ENCODE results near the gene GBF1. TPM values are rescaled to one million over a fixed set of nuclear protein-coding genes. Genes with fewer than 3 reads are reported as not detected.

Gene GBF1
- polyA plus RNA-seq, 1 donor (not counting 4 experiments of a cell fraction or from before 2014, with no cell fraction given): 17.4 TPM

- Histone ChIP-seq H3K9me1 (ENCODE audit: control insufficient read depth, extremely low read depth, insufficient read depth, low read length) (no peaks in the 10 kb centered on the region), H3K9me3 (ENCODE audit: control insufficient read depth, low read depth, low read length) (no peaks in the 10 kb centered on the region), H4K20me1 (ENCODE audit: control insufficient read depth, extremely low read depth, insufficient read depth, low read length) (no peaks in the 10 kb centered on the region), H3K9ac (ENCODE audit: control insufficient read depth, extremely low read depth, insufficient read depth, low read length) (no peak overlapping the region), H3K4me1 (ENCODE audit: control insufficient read depth, extremely low read depth, insufficient read depth, low read length) (peaks cover 16% of the 10 kb centered on the region), H3K27me3 (ENCODE audit: control insufficient read depth, extremely low read depth, insufficient read depth, low read length) (peaks cover 45% of the 10 kb centered on the region), H3K27ac (ENCODE audit: control insufficient read depth, insufficient read depth, low read length) (no peak overlapping the region), H3K4me3 (ENCODE audit: control insufficient read depth in 2 of 3, extremely low read depth in 1 of 3, insufficient read depth in 2 of 3, low read depth in 1 of 3, low read length in 3 of 3) (no peak overlapping the region), H3K79me2 (ENCODE audit: control insufficient read depth, insufficient read depth, low read length) (no peaks in the 10 kb centered on the region), H2AFZ (ENCODE audit: control insufficient read depth, low read length) (no peak overlapping the region), H3K4me2 (ENCODE audit: control insufficient read depth, extremely low read depth, insufficient read depth, low read depth, low read length) (no peak overlapping the region), H3K36me3 (ENCODE audit: control insufficient read depth in 2 of 2, extremely low read depth in 1 of 2, insufficient read depth in 2 of 2, low read length in 2 of 2) (peaks cover 0 to 9% of the 10 kb centered on the region in 2 experiments)
- FAIRE-seq: no peak
- TF ChIP-seq CTCF (optimal IDR thresholded peaks at IDR 0.05 in 1 of 3, IDR thresholded peaks at IDR 0.05 in 1 of 3, conservative IDR thresholded peaks at IDR 0.05 in 1 of 3; ENCODE audit: extremely low read depth in 1 of 3, insufficient read depth in 2 of 3, low read length in 3 of 3) (no peak), EZH2 (IDR thresholded peaks at IDR 0.05; ENCODE audit: low read length) (no peak)
- no peak for DNase-seq (ENCODE audit: low read depth, low spot score)
- dilution Hi-C loops (cut with MboI; ENCODE audit: extremely low pct_ligation_motif_present, low sequenced_read_pairs): no loop called here
Measured at GRCh38 chr10:102406815-102407214, 161.5 kb downstream of the GBF1 start.

GRCh38 chr10:102407425-102408130 lies 162.2 kb downstream of the GBF1 start:
- Histone ChIP-seq H3K27ac (ENCODE audit: control insufficient read depth, insufficient read depth, low read length) (no peak overlapping the region), H3K4me1 (ENCODE audit: control insufficient read depth, extremely low read depth, insufficient read depth, low read length) (peaks cover 11% of the 10 kb centered on the region), H3K4me2 (ENCODE audit: control insufficient read depth, extremely low read depth, insufficient read depth, low read depth, low read length) (no peak overlapping the region), H3K27me3 (ENCODE audit: control insufficient read depth, extremely low read depth, insufficient read depth, low read length) (peaks cover 52% of the 10 kb centered on the region), H3K9ac (ENCODE audit: control insufficient read depth, extremely low read depth, insufficient read depth, low read length) (no peak overlapping the region), H4K20me1 (ENCODE audit: control insufficient read depth, extremely low read depth, insufficient read depth, low read length) (no peaks in the 10 kb centered on the region), H2AFZ (ENCODE audit: control insufficient read depth, low read length) (no peak overlapping the region), H3K79me2 (ENCODE audit: control insufficient read depth, insufficient read depth, low read length) (no peaks in the 10 kb centered on the region), H3K9me3 (ENCODE audit: control insufficient read depth, low read depth, low read length) (no peaks in the 10 kb centered on the region), H3K4me3 (ENCODE audit: control insufficient read depth in 2 of 3, extremely low read depth in 1 of 3, insufficient read depth in 2 of 3, low read depth in 1 of 3, low read length in 3 of 3) (no peak overlapping the region), H3K9me1 (ENCODE audit: control insufficient read depth, extremely low read depth, insufficient read depth, low read length) (no peaks in the 10 kb centered on the region), H3K36me3 (ENCODE audit: control insufficient read depth in 2 of 2, extremely low read depth in 1 of 2, insufficient read depth in 2 of 2, low read length in 2 of 2) (peaks cover 0 to 7% of the 10 kb centered on the region in 2 experiments)
- DNase-seq (ENCODE audit: low read depth, low spot score) (no peak), FAIRE-seq (peak; percentile 59)
- dilution Hi-C loops (cut with MboI; ENCODE audit: extremely low pct_ligation_motif_present, low sequenced_read_pairs): no loop called here
- TF ChIP-seq CTCF (optimal IDR thresholded peaks at IDR 0.05 in 1 of 3, IDR thresholded peaks at IDR 0.05 in 1 of 3, conservative IDR thresholded peaks at IDR 0.05 in 1 of 3; ENCODE audit: extremely low read depth in 1 of 3, insufficient read depth in 2 of 3, low read length in 3 of 3) (no peak), EZH2 (IDR thresholded peaks at IDR 0.05; ENCODE audit: low read length) (no peak)
